ENCODE results near the gene PDLIM4.

PDLIM4 gene

GRCh38 chr5:132270335-132270665, 12.8 kb downstream of the PDLIM4 start:
- Histone ChIP-seq H3K4me1 (ENCODE audit: control insufficient read depth, low read length) (no peaks in the 10 kb centered on the region), H3K27me3 (ENCODE audit: control insufficient read depth, low read length) (peaks cover 11% of the 10 kb centered on the region), H3K9me2 (replicated peaks; ENCODE audit: control insufficient read depth, low read length) (no peaks in the 10 kb centered on the region), H3K4me3 (ENCODE audit: low read length) (no peak overlapping the region), H3K36me3 (ENCODE audit: control insufficient read depth, low read length) (no peaks in the 10 kb centered on the region), H3K9me3 (ENCODE audit: control insufficient read depth, insufficient read depth, low read length) (no peaks in the 10 kb centered on the region), H3F3A (ENCODE audit: control insufficient read depth, insufficient read depth) (no peaks in the 10 kb centered on the region), H4K20me1 (ENCODE audit: control insufficient read depth, insufficient read depth, low read depth, low read length) (no peaks in the 10 kb centered on the region), H3K79me2 (ENCODE audit: control insufficient read depth, low read length) (no peaks in the 10 kb centered on the region), H3K27ac (ENCODE audit: low read depth, low read length) (no peak overlapping the region), H3K4me2 (ENCODE audit: low read length) (no peak overlapping the region)
- TF ChIP-seq CTCF (IDR thresholded peaks at IDR 0.05; ENCODE audit: low read depth, low read length, poor library complexity, severe bottlenecking), result no peak
- TF ChIP-seq EZH2phosphoT487 (IDR thresholded peaks at IDR 0.05; ENCODE audit: borderline replicate concordance, low read length), result no peak

GRCh38 chr5:132270706-132271105, 13.2 kb downstream of the PDLIM4 start:
- no peaks in the 10 kb centered on the region for H3F3A ChIP-seq (ENCODE audit: control insufficient read depth, insufficient read depth)
- no peaks in the 10 kb centered on the region for H3K9me2 ChIP-seq (replicated peaks; ENCODE audit: control insufficient read depth, low read length)
- H3K27ac ChIP-seq (ENCODE audit: low read depth, low read length), result no peak overlapping the region
- H4K20me1 ChIP-seq (ENCODE audit: control insufficient read depth, insufficient read depth, low read depth, low read length), result no peaks in the 10 kb centered on the region
- H3K4me2 ChIP-seq (ENCODE audit: low read length), result no peak overlapping the region
- no peaks in the 10 kb centered on the region for H3K79me2 ChIP-seq (ENCODE audit: control insufficient read depth, low read length)
- H3K36me3 ChIP-seq (ENCODE audit: control insufficient read depth, low read length), result no peaks in the 10 kb centered on the region
- H3K4me3 ChIP-seq (ENCODE audit: low read length), result no peak overlapping the region
- H3K4me1 ChIP-seq (ENCODE audit: control insufficient read depth, low read length), result no peaks in the 10 kb centered on the region
- H3K27me3 ChIP-seq (ENCODE audit: control insufficient read depth, low read length), result peaks cover 11% of the 10 kb centered on the region
- TF ChIP-seq CTCF (IDR thresholded peaks at IDR 0.05; ENCODE audit: low read depth, low read length, poor library complexity, severe bottlenecking) (no peak), EZH2phosphoT487 (IDR thresholded peaks at IDR 0.05; ENCODE audit: borderline replicate concordance, low read length) (no peak)
- H3K9me3 ChIP-seq (ENCODE audit: control insufficient read depth, insufficient read depth, low read length), result no peaks in the 10 kb centered on the region

- Histone ChIP-seq H3K27me3 (ENCODE audit: control insufficient read depth, low read length) (peaks cover 11% of the 10 kb centered on the region), H3K79me2 (ENCODE audit: control insufficient read depth, low read length) (no peaks in the 10 kb centered on the region), H3F3A (ENCODE audit: control insufficient read depth, insufficient read depth) (no peaks in the 10 kb centered on the region), H3K4me2 (ENCODE audit: low read length) (no peak overlapping the region), H3K9me2 (replicated peaks; ENCODE audit: control insufficient read depth, low read length) (no peaks in the 10 kb centered on the region), H3K9me3 (ENCODE audit: control insufficient read depth, insufficient read depth, low read length) (no peaks in the 10 kb centered on the region), H3K4me3 (ENCODE audit: low read length) (no peak overlapping the region), H3K4me1 (ENCODE audit: control insufficient read depth, low read length) (no peaks in the 10 kb centered on the region), H3K36me3 (ENCODE audit: control insufficient read depth, low read length) (no peaks in the 10 kb centered on the region), H3K27ac (ENCODE audit: low read depth, low read length) (no peak overlapping the region), H4K20me1 (ENCODE audit: control insufficient read depth, insufficient read depth, low read depth, low read length) (no peaks in the 10 kb centered on the region)
- peak; percentile 41 for TF ChIP-seq CTCF (IDR thresholded peaks at IDR 0.05; ENCODE audit: low read depth, low read length, poor library complexity, severe bottlenecking)
- TF ChIP-seq EZH2phosphoT487 (IDR thresholded peaks at IDR 0.05; ENCODE audit: borderline replicate concordance, low read length), result no peak
Observed at GRCh38 chr5:132271251-132272246, 14.1 kb downstream of the PDLIM4 start.
